ENCODE results near the gene FLCN.

FLCN gene

GRCh38 chr17:17235212-17236174, 1.5 kb downstream of the FLCN start:
- DNase-seq: no peak

GRCh38 chr17:17232303-17232621, 4.7 kb downstream of the FLCN start:
- DNase-seq: no peak

GRCh38 chr17:17231621-17232302, 5.2 kb downstream of the FLCN start:
- no peak for DNase-seq

DNA sequence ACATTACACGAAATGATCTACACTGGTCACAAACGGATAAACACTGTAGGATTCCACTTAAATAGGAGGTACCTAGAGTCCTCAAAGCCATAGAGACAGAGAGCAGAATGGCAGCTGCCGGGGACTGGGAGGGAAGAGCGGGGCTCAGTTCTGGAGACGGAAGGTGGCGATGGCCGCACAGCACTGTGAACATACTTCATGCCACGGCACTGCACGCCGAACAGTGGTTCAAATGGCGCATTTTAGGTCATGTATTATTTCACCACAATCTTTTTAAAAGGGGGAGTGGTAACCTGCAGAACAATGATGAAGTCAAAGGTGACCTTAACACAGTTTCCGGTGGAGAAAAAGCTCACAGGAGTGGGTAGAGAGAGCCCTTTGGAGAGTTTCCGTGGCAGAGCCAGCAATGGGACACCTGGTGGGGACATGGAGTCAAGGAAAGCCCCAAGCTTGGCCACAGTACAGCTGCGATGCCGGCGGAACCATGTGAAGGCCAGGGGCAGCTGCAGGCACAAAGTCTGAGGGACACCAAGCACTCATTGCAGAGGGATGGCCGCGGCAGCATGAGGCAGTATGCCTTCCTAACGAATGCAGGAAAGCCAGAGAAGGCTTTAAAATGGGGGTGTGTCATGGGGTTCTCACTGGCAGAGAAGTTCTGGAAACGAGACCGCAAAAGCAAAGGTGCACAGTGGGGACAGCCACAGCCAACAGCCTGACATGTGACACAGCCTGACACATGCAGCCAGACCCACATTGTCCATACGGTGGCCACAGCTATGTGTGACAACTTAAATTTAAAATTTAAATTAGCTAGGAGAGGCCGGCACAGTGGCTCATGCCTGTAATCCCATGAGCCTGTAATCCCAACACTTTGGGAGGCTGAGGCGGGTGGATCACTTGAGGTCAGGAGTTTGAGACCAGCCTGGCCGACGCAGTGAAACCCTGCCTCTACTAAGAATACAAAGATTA, 7.3 kb downstream of the FLCN start:
- DNase-seq: no peak

DNA sequence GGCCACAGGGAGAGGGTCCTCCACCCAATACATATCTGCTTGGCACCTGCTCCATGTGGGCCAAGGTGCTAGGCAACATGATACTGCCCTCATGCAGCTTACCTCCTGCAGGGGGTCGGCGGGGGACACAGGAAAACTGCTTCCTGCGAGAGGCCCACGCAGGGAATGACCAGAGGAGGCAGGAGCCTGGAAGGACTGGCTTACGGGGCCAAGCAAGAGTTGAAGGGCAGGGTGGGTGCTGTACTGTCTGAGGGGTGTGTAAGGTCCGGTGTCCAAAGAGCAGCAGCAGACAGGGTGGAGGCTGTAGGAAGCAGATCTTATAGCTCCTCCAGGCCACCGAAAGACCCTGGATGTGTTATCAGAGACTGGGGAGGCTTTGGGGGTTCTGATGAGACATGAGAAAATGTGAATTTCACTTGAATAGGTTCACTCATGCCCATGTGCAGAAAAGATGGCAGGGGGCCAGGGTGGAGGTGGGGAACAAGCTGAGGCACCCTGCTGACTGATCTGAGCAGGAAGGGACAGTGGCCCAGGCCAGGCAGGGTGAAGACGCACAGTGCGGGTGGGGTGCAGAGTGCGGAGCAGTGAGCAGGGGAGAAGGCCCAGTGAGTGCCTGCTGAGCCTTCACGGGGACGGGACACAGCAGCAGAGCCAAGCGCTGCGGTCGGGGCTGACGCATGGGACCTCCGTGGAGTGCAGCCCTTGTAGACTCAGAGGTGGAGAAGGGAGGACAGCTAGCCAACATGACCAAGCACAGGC, 8.3 kb downstream of the FLCN start:
- DNase-seq: no peak

GRCh38 chr17:17227608-17228520, 9.1 kb downstream of the FLCN start:
- DNase-seq: no peak

DNA sequence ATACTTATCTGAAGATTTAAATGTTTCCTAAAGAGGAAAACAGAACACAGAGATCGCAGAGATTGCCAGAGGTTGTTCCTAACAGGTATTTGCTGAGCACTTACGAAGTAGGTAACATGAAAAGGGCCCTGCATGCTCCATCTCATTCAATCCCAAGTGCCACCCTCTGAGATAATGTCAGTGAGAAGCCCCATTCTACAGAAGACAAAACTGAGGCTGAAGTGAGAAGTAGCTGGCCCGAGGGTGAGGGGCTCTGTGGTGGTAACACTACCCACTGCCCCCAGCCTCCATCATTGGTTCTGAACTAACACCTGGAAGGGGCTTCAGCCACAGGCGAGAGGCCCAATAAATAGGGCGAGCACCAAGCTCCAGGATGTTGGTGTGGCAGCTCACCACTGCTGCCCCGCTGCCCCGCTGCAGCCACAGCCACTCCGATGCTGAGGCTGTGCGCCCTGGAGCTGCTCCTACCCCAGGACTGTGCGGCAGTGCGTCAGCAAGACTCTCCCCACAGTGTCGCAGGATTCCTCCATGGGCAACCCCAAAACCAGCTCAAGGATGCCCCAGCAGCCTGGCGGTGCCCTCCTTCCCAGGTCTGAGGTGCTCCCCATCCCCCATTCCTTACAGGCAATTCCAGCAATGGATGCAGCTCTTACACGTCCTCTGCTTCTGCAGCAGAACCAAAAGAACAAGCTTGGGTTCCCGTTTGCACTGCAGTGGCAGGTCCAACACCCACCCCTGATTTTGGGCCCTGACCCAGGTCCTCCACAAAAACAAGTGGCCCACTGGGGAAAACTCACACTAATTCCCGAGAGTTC, 10.3 kb downstream of the FLCN start:
- no peak for DNase-seq

GRCh38 chr17:17225901-17226300, 11.1 kb downstream of the FLCN start:
- no peak for DNase-seq

- DNase-seq: no peak
Measured at GRCh38 chr17:17224137-17224536, 12.8 kb downstream of the FLCN start.

DNA sequence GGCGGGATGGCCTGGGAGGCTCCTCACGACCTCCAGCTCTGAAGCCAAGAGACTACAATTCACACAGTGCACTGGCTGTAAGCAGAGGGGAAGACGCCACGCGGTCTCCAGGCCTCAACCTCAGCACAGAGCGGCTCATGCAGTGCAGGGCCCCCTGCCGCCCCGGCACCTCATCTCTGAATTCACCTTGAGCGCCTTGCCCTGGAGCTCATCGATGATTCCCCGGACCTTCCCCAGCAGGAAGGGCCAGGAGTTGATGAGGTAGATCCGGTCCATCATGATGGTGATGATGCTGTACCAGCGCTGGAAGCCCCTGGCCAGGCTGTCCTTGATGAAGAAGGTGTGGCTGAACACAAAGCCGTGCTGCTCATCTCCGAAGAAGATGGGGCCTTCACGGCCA, 13.2 kb downstream of the FLCN start:
- no peak for DNase-seq

DNA sequence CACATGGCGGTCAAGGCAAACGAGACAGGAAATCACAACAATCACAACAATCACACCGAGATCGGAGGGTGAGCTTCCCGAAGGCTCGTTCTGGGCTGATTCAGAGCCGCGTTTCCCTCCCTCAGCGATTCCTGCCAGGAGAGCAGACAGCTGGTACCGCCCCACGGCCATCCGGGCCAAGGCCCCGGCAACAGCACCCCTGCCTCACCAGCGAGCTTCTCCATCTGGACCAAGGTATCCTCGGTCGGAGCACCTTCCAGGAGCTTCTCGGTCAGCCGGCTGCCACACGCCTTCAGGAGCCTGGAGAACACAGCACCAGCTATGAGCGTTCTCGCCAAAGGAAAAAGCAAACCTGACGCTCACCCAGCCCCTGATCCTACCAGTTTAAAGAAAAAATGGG, 15.6 kb downstream of the FLCN start:
- no peak for DNase-seq

GRCh38 chr17:17220529-17220928, 16.4 kb downstream of the FLCN start:
- no peak for DNase-seq

DNA sequence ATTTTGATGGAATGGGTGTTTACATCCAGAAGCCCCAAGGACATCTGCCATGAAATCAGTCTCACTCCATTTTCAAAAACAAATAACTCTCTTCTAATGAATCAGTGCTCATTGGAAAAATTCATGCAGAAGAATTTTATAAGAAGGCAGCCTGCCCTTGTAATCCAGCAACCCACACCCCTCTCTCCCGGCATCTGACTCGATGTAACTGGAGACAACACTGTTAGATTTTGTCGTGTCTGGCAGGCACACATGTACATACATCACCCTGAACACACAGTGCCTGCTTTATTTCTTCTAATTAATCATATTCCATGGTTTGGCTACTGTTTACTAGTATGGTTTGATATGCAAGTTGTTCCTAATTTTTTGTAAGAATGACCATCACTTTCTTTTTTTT, 19.0 kb downstream of the FLCN start:
- DNase-seq: no peak

DNA sequence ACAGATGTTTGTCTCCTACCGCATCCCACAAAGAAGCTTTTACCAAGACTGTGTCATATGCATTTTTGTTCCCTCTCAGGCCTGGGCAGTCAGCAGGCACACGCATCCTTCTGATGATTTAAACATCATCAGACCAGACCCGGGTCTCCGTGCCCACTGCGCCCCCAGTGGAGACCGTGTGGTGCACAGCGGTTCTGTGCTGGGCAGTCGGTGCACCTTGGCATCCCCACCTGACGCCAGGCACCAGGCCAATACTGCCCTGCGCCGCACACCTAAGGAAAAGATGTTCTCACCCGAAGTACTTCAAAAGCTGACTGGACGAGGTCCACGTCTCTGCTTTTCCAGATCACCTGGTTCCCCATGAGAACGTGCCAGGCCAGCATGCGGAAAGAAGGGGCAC, 20.2 kb downstream of the FLCN start:
- no peak for DNase-seq

- DNase-seq: no peak
Measured at GRCh38 chr17:17216236-17216635, 20.7 kb downstream of the FLCN start.

DNA sequence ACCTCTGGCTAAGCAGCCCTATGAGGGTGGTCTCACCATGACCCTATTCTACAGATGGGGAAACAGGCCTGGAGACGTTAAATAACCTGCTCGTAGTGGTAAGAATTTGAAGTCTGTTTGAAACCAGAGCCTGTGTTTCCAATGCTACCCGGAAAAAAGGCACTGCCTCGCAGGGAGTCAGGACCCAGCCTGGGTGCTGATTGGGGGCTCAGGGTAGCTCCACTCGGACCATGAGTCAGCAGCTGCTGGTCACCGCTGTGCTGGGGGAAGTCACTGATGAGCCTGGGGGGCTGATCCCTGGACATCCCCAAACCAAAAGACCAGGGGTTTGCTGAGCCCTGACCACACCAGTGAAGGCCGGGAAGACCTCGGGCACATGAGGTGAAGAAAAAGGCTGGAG, 21.4 kb downstream of the FLCN start:
- no peak for DNase-seq

- no peak for DNase-seq
Measured at GRCh38 chr17:17214646-17215436, 22.1 kb downstream of the FLCN start.

- no peak for DNase-seq
Measured at GRCh38 chr17:17213775-17214174, 23.2 kb downstream of the FLCN start.

DNA sequence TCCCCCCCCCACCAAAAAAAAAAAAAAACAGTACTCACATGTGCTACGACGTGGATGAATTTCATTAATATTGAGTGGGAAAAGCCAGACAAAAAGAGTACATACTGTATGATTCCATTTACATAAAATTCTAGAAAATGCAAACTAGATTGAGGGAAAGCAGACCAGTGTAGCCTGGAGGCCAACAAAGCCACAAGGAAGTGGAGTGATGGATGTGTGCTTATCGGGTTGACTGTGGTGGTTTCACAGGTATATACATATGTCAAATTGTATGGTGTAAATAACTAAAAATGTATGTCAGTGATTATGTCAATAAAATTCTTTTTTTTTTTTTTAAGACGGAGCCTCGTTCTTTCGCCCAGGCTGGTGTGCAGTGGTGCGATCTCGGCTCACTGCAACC, 29.0 kb downstream of the FLCN start:
- DNase-seq: no peak

DNA sequence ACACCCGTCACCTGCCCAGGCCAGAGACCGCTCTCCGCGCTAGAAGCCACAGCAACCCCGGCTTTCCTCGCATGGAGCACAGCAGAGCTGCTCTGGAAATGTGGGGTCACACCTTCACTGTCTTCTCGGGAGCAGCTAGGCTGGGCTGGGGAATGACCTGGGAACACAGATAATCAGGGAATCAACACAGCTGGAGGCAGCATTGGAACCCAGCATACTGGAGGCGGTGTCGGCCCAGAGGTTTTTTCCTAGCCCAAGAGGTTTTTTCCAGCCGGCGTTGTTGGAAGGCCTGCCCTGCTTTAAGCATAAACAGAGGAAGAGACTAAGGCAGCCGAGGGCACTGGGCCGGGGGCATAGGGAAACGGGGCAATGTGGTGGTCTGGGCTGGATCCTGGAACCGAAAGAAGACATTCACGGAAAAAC, 30.0 kb downstream of the FLCN start:
- DNase-seq: no peak

Measured in Kasumi-1 (cell line).